ENCODE measurements around the gene KNDC1. TPM values are rescaled to one million over a fixed set of nuclear protein-coding genes. Genes with fewer than 3 reads are reported as not detected.

Gene KNDC1
- total and polyA plus RNA-seq, 10 donors, result 0.05 to 3.5 (median 1.0) TPM

DNA sequence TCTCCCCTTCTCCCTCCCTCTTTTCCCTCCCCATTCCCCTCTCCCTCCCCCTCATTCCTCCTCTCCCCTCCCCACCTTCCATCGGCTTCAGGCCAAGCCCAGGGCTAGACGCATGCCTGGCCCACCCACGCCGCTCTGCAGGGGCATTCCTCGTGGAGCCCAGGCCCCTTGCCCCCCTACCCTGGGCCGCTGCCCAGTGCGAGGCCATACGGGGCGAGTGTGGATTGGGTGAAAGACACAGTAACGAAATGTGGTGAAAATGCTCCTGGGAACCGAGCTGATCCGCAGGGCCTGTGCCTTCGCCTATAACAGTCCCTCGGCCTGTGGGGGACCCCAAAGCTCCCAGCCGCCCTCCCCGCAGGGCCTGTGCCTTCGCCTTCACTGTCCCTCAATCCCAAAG lies 44.0 kb upstream of the KNDC1 start:
- Histone ChIP-seq H3K27me3 (replicated peaks in 1 of 7) (peaks cover 0 to 21% (median 0%) of the 10 kb centered on the region in 7 donors), H3K27ac (no peak overlapping the region), H3K36me3 (no peaks in the 10 kb centered on the region), H3K9me3 (peaks cover 0 to 32% (median 23%) of the 10 kb centered on the region in 8 donors), H3K4me3 (no peak overlapping the region), H3K4me1 (no peaks in the 10 kb centered on the region)
- peak; percentile 41 for DNase-seq
- TF ChIP-seq POLR2A (IDR thresholded peaks at IDR 0.05), result no peak
- TF ChIP-seq POLR2AphosphoS5 (IDR thresholded peaks at IDR 0.05), result no peak
- TF ChIP-seq, protein P1, sequence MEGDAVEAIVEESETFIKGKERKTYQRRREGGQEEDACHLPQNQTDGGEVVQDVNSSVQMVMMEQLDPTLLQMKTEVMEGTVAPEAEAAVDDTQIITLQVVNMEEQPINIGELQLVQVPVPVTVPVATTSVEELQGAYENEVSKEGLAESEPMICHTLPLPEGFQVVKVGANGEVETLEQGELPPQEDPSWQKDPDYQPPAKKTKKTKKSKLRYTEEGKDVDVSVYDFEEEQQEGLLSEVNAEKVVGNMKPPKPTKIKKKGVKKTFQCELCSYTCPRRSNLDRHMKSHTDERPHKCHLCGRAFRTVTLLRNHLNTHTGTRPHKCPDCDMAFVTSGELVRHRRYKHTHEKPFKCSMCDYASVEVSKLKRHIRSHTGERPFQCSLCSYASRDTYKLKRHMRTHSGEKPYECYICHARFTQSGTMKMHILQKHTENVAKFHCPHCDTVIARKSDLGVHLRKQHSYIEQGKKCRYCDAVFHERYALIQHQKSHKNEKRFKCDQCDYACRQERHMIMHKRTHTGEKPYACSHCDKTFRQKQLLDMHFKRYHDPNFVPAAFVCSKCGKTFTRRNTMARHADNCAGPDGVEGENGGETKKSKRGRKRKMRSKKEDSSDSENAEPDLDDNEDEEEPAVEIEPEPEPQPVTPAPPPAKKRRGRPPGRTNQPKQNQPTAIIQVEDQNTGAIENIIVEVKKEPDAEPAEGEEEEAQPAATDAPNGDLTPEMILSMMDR (IDR thresholded peaks at IDR 0.05 in 8 of 11, conservative IDR thresholded peaks at IDR 0.05 in 3 of 11), result no peak
- WGBS, 5 donors, result 67 to 80% (median 77%) methylated on average over 17 of the region's 17 CpGs
- intact Hi-C loops (cut with DNase I; ENCODE audit: low total_unique reads), result no loop called here

DNA sequence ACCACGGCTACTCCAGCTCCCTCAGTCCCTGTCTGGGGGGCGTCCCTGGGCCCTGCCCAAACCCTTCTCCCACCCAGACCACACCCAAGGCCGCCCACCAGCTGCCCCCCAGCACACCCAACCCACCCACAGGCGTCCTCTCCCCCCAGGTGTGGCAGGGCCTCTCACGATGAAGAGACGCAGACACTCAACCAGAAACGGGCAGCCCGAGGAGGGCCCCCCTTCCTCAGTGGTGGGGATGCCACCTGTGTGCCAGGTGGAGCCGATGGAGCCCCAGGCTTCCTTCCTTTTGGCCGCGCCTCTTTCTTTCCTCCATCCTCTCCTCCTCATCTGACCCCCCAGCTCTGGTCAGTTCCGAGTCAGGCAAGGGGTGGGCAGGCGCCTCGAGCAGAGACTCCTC lies 43.6 kb upstream of the KNDC1 start:
- DNase-seq, result peak; percentile 59
- H3K27ac ChIP-seq, result no peak overlapping the region
- peaks cover 0 to 32% (median 23%) of the 10 kb centered on the region in 8 donors for H3K9me3 ChIP-seq
- H3K36me3 ChIP-seq, result no peaks in the 10 kb centered on the region
- H3K4me3 ChIP-seq, result no peak overlapping the region
- 70 to 77% (median 71%) methylated on average over 10 to 14 of the region's 14 CpGs for WGBS, 5 donors
- peaks cover 0 to 20% (median 0%) of the 10 kb centered on the region in 7 donors for H3K27me3 ChIP-seq (replicated peaks in 1 of 7)
- TF ChIP-seq, protein P1 (IDR thresholded peaks at IDR 0.05 in 8 of 11, conservative IDR thresholded peaks at IDR 0.05 in 3 of 11), result no peak
- TF ChIP-seq POLR2A (IDR thresholded peaks at IDR 0.05), result no peak
- TF ChIP-seq POLR2AphosphoS5 (IDR thresholded peaks at IDR 0.05), result no peak
- intact Hi-C loops (cut with DNase I; ENCODE audit: low total_unique reads), result no loop called here
- H3K4me1 ChIP-seq, result no peaks in the 10 kb centered on the region

DNA sequence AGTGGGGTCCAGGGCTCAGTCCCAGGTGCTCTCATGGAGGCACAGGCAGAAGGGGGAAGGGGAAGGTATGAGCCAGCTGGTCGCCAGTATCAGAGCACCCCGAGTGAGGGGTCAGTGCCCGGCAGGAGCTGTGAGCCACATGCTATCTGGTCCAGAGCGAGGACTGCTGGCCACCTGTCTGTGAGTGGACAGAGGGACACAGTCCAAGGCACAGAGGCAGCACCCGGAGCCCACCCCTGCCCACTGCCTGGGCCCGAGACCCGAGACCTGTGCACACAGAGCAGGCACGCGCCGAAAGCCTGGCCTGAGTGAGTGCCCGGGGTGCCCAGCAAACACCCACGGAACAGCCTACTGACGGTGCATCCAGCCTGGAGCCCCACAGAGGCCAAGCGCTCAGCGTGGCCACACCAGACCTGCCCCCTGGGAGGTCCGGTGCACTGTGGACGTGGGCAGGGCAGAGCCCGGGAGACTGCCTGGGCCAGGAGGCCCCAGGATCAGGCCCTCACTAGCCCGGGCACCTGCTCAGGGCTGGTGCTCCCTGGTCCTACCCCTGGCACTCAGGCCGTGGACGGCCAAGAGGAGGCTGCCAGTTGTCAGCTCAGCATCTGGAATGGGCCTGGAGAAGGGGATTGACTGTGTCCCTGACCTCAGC lies 42.9 kb upstream of the KNDC1 start:
- Histone ChIP-seq H3K4me3 (no peak overlapping the region), H3K9me3 (peaks cover 0 to 32% (median 23%) of the 10 kb centered on the region in 8 donors), H3K27ac (no peak overlapping the region), H3K4me1 (no peaks in the 10 kb centered on the region), H3K27me3 (replicated peaks in 1 of 7) (peaks cover 0 to 21% (median 0%) of the 10 kb centered on the region in 7 donors), H3K36me3 (no peaks in the 10 kb centered on the region)
- WGBS, 5 donors, result 87 to 95% (median 88%) methylated on average over 12 to 21 of the region's 21 CpGs
- intact Hi-C loops (cut with DNase I; ENCODE audit: low total_unique reads), result no loop called here
- peak; percentile 59 for DNase-seq
- TF ChIP-seq, protein P1 (IDR thresholded peaks at IDR 0.05 in 8 of 11, conservative IDR thresholded peaks at IDR 0.05 in 3 of 11), result no peak
- TF ChIP-seq POLR2A (IDR thresholded peaks at IDR 0.05) (no peak), POLR2AphosphoS5 (IDR thresholded peaks at IDR 0.05) (no peak)

DNA sequence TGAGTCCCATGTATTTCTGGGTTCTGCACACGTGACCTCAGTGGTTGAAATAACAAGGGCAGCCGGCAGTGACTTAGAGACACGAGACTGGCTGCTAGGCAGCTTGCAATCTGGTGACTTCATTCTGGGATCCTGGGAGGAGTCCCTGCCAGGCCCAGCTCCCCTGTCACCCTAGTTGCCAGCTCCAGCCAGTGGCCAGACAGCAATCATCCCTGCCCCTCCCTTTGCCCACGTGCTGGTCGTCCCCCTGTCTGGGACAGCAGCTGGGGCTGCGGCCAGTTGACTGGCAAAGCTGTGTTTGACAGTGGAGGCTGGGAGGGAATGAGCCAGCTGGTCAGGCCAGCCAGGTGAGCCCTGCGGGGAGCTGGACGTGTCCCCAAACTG lies 42.3 kb upstream of the KNDC1 start:
- TF ChIP-seq POLR2AphosphoS5 (IDR thresholded peaks at IDR 0.05) (no peak), POLR2A (IDR thresholded peaks at IDR 0.05) (no peak)
- TF ChIP-seq, protein P1 (IDR thresholded peaks at IDR 0.05 in 8 of 11, conservative IDR thresholded peaks at IDR 0.05 in 3 of 11), result no peak
- H3K27me3 ChIP-seq (replicated peaks in 1 of 7), result peaks cover 0 to 27% (median 0%) of the 10 kb centered on the region in 7 donors
- peaks cover 0 to 1% (median 0%) of the 10 kb centered on the region in 6 donors for H3K4me1 ChIP-seq
- peak; percentile 41 for DNase-seq
- WGBS, 5 donors, result 64 to 93% (median 76%) methylated on average over 5 to 8 of the region's 8 CpGs
- intact Hi-C loops (cut with DNase I; ENCODE audit: low total_unique reads), result no loop called here
- no peaks in the 10 kb centered on the region for H3K36me3 ChIP-seq
- H3K4me3 ChIP-seq, result no peak overlapping the region
- no peak overlapping the region for H3K27ac ChIP-seq
- H3K9me3 ChIP-seq, result peaks cover 0 to 32% (median 23%) of the 10 kb centered on the region in 8 donors
